ENCODE measurements around the gene MBNL2.

The MBNL2 gene

DNA sequence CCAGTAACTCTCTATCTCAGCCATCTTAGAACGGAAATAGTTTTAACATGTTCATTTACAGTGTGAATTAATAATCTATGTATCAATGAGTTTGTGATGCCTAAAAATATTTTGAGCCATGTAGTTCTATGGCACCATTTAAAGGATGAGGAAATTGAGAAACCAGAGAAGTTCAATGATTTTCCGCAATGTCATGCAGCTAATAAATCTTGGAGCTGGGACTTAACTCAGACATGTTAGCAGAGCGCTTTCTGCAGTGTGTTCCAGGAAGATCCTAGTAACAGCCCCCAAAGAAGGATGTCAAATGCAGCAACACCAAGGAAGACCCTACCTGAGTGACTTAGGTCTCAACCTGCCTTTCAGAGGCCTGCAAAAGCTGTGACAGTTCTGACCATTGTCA is 112.6 kb downstream of the MBNL2 start:
- TF ChIP-seq, protein P1, sequence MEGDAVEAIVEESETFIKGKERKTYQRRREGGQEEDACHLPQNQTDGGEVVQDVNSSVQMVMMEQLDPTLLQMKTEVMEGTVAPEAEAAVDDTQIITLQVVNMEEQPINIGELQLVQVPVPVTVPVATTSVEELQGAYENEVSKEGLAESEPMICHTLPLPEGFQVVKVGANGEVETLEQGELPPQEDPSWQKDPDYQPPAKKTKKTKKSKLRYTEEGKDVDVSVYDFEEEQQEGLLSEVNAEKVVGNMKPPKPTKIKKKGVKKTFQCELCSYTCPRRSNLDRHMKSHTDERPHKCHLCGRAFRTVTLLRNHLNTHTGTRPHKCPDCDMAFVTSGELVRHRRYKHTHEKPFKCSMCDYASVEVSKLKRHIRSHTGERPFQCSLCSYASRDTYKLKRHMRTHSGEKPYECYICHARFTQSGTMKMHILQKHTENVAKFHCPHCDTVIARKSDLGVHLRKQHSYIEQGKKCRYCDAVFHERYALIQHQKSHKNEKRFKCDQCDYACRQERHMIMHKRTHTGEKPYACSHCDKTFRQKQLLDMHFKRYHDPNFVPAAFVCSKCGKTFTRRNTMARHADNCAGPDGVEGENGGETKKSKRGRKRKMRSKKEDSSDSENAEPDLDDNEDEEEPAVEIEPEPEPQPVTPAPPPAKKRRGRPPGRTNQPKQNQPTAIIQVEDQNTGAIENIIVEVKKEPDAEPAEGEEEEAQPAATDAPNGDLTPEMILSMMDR (IDR thresholded peaks at IDR 0.05; ENCODE audit: control insufficient read depth, insufficient read depth, low read depth, low read length, missing control alignments), result no peak

DNA sequence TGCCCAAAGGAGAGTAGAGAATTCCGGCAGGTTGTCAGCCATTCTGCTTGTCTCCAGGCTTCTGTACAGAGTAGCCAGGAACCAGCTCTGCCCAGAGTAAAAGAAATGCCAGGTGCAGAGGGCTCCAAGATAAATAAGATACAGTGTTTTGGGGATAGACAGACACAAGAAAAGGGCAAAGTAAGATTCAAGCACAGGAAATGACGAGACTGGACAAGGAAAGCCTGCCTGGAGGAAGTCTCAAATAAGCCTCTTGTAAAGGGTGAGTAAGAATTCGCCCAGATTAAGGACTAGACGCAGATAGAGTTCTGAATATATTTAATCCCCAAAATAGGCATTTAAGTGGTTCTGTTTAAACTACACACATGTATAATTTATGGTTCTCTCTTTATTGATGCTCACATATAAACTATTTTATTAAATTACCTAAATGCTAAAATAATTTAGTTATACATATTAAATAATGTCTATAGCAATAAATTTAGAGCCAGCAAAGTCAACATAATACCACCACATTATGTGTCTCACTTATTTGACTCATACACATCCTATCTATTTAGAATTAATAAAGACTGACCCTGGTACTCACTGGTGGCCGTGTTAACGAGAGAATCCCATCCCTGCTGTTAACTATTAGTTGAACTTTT is 113.5 kb downstream of the MBNL2 start:
- TF ChIP-seq, protein P1 (IDR thresholded peaks at IDR 0.05; ENCODE audit: control insufficient read depth, insufficient read depth, low read depth, low read length, missing control alignments), result no peak
- no peak overlapping the region for H3K4me3 ChIP-seq (ENCODE audit: control insufficient read depth, low read depth, low read length)

More for the DNA sequence above, 112.6 kb downstream of the MBNL2 start:
- no peak overlapping the region for H3K4me3 ChIP-seq (ENCODE audit: control insufficient read depth, low read depth, low read length)
- DNase-seq (ENCODE audit: low read depth), result no peak

DNA sequence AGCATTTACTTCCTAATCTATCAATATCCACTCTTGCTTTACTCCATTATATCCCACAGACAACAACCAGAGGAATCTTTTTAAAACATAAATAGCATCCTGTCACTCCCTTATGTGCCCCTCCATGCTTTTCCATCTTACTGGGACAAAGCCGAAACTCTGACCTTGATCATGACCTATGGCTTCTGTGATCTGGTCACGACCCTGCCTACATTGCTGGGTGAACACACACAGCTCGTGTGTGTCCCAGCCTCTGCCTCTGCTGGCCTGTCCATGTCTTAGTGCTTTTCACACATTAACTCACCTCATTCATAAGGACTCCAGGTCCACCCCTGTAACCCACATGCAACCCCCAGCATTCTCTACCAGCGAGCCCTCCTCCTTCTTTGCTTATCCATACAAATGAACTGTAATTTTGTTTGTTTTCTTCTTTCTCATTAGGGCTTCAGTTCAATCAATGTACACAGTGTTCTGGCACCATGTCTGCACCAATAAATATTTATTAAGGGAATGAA is 115.9 kb downstream of the MBNL2 start:
- TF ChIP-seq, protein P1 (IDR thresholded peaks at IDR 0.05; ENCODE audit: control insufficient read depth, insufficient read depth, low read depth, low read length, missing control alignments), result no peak
- H3K4me3 ChIP-seq (ENCODE audit: control insufficient read depth, low read depth, low read length), result no peak overlapping the region
- DNase-seq (ENCODE audit: low read depth), result no peak

More for the DNA sequence above, 113.5 kb downstream of the MBNL2 start:
- no peak for DNase-seq (ENCODE audit: low read depth)

DNA sequence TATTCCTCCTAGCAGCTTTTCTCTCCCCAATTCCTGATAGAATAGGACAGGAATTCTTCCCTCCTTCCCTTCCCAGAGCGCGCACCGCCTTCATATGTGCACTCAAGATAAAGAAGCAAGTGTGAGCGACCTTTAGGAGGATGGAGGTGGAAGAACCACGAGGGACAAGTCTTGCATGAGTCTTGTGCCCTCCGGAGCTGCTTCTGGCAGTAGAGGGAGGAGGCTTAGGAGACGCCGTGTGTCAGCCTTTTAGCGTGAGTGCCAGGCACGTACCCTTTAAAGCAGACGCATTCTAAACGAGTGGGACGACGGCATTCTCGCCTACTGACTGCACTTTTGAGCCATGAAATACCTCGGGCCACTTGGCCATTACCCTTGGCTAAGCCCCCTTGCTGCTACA is 116.4 kb downstream of the MBNL2 start:
- TF ChIP-seq, protein P1 (IDR thresholded peaks at IDR 0.05; ENCODE audit: control insufficient read depth, insufficient read depth, low read depth, low read length, missing control alignments), result no peak
- no peak for DNase-seq (ENCODE audit: low read depth)
- no peak overlapping the region for H3K4me3 ChIP-seq (ENCODE audit: control insufficient read depth, low read depth, low read length)

DNA sequence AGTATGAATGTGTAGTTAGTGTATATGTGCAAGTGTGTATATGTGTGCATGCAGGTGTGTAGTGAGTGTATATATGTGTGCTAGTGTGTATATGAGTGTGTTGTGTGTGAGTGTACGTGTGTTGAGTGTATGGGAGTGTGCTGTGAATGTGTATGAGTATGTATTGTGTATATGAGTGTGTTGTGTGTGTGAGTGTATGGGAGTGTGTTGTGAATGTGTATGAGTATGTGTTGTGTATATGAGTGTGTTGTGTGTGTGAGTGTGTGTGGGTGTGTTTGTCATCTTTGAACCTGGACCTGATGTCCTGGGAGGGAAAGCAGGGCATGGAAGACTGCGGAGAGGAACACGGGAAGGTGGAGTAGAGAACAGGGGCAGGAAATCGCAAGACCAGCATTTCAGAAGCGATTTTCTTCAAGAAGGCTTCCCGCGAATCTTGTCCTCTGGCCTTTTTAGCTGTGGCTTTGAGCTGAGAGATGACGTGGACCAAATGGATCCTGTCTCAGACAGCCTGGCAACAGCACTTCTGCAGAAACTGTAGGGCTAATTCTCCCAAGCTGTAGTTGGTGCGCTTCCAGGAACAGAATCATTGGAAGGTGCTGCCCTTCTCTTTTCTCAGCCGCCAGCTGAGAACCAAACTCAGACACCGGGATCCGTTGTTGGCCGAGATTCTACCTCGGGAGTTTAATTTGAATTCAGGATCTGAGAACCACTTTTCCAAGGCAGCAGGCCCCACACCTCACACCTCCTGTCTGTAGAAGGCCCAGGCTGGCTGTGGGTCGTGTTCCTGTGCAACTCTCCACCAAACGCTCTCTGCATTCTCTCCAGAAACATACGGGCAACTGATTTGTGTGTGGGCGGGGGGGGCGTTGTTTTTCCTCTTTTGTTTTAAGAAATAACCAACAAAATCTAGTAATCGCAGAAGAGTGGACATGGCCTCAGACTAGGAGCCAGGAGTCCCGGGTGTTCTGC is 117.2 kb downstream of the MBNL2 start:
- no peak overlapping the region; the same call in 1 of the 2 replicates for H3K4me3 ChIP-seq (ENCODE audit: control insufficient read depth, low read depth, low read length)
- TF ChIP-seq, protein P1 (IDR thresholded peaks at IDR 0.05; ENCODE audit: control insufficient read depth, insufficient read depth, low read depth, low read length, missing control alignments), result no peak
- DNase-seq (ENCODE audit: low read depth), result peak; percentile 82

DNA sequence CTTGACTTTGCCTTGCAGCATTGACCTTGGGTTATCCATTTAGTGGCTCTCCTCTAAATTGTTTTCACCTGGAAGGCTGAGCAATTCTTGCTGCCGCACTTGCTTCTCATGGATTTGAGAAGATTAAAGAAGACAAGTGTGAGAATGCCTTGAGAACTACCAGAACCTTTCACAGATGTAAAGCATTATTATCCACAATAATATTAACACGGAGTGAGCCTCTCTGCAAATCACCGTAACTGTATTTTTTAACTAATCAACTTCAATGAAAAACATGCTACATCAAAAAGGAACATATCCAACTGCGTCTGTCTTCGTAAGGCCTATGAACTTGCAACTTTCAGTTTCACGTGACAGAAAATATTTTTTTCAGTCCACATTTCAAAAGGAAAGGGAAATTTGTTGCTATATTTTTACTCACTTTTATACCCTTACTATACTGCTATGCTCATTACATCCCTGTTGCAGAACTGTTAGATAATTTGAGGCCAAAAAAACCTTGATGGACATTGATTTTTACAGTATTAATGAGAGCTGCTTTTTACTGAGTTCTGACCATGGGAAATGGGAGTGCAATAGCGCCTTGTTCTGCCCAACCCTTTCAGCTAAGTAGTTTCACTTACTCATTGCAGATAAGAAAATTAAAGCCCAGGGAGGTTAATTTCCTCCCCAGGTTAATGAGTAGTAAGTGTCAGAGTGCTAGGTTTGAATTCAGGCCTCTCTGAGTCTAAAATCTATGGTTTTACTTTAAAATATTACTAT is 118.0 kb downstream of the MBNL2 start:
- TF ChIP-seq, protein P1 (IDR thresholded peaks at IDR 0.05; ENCODE audit: control insufficient read depth, insufficient read depth, low read depth, low read length, missing control alignments), result no peak
- no peak overlapping the region for H3K4me3 ChIP-seq (ENCODE audit: control insufficient read depth, low read depth, low read length)
- DNase-seq (ENCODE audit: low read depth), result no peak
